Smooth muscle cell (in vitro differentiated cells): ENCODE data around the gene IL4I1. TPM values are rescaled to one million over a fixed set of nuclear protein-coding genes. Genes with fewer than 3 reads are reported as not detected.

Experiments
- DNase-seq: peaks from one replicate; lab custom pipeline; 2025; ENCODE audit not compliant: unreplicated experiment; lab: John Stamatoyannopoulos, UW
- H2AFZ ChIP-seq: fragments of 200-600 bp; sonication (generic); 2 replicates; pipeline ENCODE4 v1.6.0; 2016; ENCODE audit warnings: antibody characterized with exemption, low read depth, mild to moderate bottlenecking
- H3F3A ChIP-seq: fragments of 200-600 bp; sonication (generic); 2 replicates; pipeline ENCODE4 v1.6.0; 2017; ENCODE audit warnings: antibody characterized with exemption, low read depth
- H3K27ac ChIP-seq: fragments of 200-600 bp; sonication (generic); 2 replicates; pipeline ENCODE4 v1.5.1; 2016; ENCODE audit warnings: low read depth, mild to moderate bottlenecking
- H3K27me3 ChIP-seq: fragments of 200-600 bp; sonication (generic); 2 replicates; pipeline ENCODE4 v1.6.1; 2016; ENCODE audit warnings: low read depth, mild to moderate bottlenecking
- H3K36me3 ChIP-seq: fragments of 200-600 bp; sonication (generic); 2 replicates; pipeline ENCODE4 v1.5.1; 2016; ENCODE audit warnings: low read depth
- H3K4me1 ChIP-seq: fragments of 200-600 bp; sonication (generic); 2 replicates; pipeline ENCODE4 v1.5.1; 2016; ENCODE audit warnings: low read depth
- H3K4me2 ChIP-seq: fragments of 200-600 bp; sonication (generic); 2 replicates; pipeline ENCODE4 v1.6.0; 2016; ENCODE audit warnings: mild to moderate bottlenecking
- H3K4me3 ChIP-seq: fragments of 200-600 bp; sonication (generic); 2 replicates; pipeline ENCODE4 v1.5.1; 2016; ENCODE audit warnings: mild to moderate bottlenecking
- H3K79me2 ChIP-seq: fragments of 200-600 bp; sonication (generic); 2 replicates; pipeline ENCODE4 v1.6.0; 2016; ENCODE audit warnings: low read depth, mild to moderate bottlenecking
- H3K9ac ChIP-seq: fragments of 200-600 bp; sonication (generic); 2 replicates; pipeline ENCODE4 v1.6.0; 2016; ENCODE audit warnings: low read depth
- H3K9me3 ChIP-seq: fragments of 200-600 bp; sonication (generic); replicated peaks from 2 replicates; pipeline ENCODE4 v1.5.1; 2016; ENCODE audit warnings: low read depth
- H4K20me1 ChIP-seq: fragments of 200-600 bp; sonication (generic); 2 replicates; pipeline ENCODE4 v1.6.0; 2016; ENCODE audit warnings: low read depth
- CTCF ChIP-seq: fragments of 200-600 bp; sonication (generic); IDR thresholded peaks from 2 replicates; pipeline ENCODE4 v1.5.1; 2017; ENCODE audit warnings: borderline replicate concordance, mild to moderate bottlenecking, antibody characterized with exemption; ENCODE audit not compliant: insufficient read depth, poor library complexity, severe bottlenecking
- WGBS: methylation state at CpG from one replicate; pipeline ENCODE4 v1.1.7; 2016; ENCODE audit warnings: low lambda C conversion rate; 5-methylcytosine and 5-hydroxymethylcytosine counted together
- polyA plus RNA-seq: library from polyadenylated mRNA; unstranded; fragments of >200 nt; fragmentation: Nextera tagmentation; extraction: Ambion mirVana; gene quantifications from 2 replicates; pipeline ENCODE4 v1.2.1, GENCODE V29; 2016
- total RNA-seq: library from RNA; depleted of rRNA; stranded (reverse); fragments of >200 nt; gene quantifications from 2 replicates; pipeline ENCODE4 v1.2.3, GENCODE V29; 2014

Gene IL4I1
- total and polyA plus RNA-seq, 2 experiments from 2014 or later = 1.3 TPM; not detected in 1

GRCh38 chr19:49892716-49893115 lies 4.0 kb downstream of the IL4I1 start:
- no peaks in the 10 kb centered on the region for H3K79me2 ChIP-seq

GRCh38 chr19:49891393-49891792 lies 5.3 kb downstream of the IL4I1 start:
- Histone ChIP-seq H3K4me2 (no peak overlapping the region), H3F3A (no peaks in the 10 kb centered on the region), H3K27ac (no peak overlapping the region), H3K4me3 (no peak overlapping the region), H3K27me3 (no peaks in the 10 kb centered on the region), H3K36me3 (no peaks in the 10 kb centered on the region), H3K79me2 (no peaks in the 10 kb centered on the region), H4K20me1 (no peaks in the 10 kb centered on the region), H3K4me1 (no peaks in the 10 kb centered on the region), H3K9ac (no peak overlapping the region), H2AFZ (no peak overlapping the region), H3K9me3 (no peaks in the 10 kb centered on the region)
- 92% methylated on average over 17 of the region's 17 CpGs for WGBS
- no peak for TF ChIP-seq CTCF
- no peak for DNase-seq

More at GRCh38 chr19:49892716-49893115, 4.0 kb downstream of the IL4I1 start:
- no peaks in the 10 kb centered on the region for H3K9me3 ChIP-seq
- H3K4me3 ChIP-seq = no peak overlapping the region
- H3K36me3 ChIP-seq = no peaks in the 10 kb centered on the region
- H3F3A ChIP-seq = no peaks in the 10 kb centered on the region
- H4K20me1 ChIP-seq = no peaks in the 10 kb centered on the region
- no peak for TF ChIP-seq CTCF
- H3K4me1 ChIP-seq = no peaks in the 10 kb centered on the region
- H2AFZ ChIP-seq = no peak overlapping the region
- H3K9ac ChIP-seq = no peak overlapping the region
- no peak overlapping the region for H3K4me2 ChIP-seq
- 88% methylated on average over 1 of the region's 1 CpG for WGBS
- no peak for DNase-seq
- no peaks in the 10 kb centered on the region for H3K27me3 ChIP-seq
- no peak overlapping the region for H3K27ac ChIP-seq

- H2AFZ ChIP-seq = no peak overlapping the region
Measured at GRCh38 chr19:49890349-49891311, 6.1 kb downstream of the IL4I1 start.

More at GRCh38 chr19:49890349-49891311, 6.1 kb downstream of the IL4I1 start:
- no peaks in the 10 kb centered on the region for H3F3A ChIP-seq
- no peaks in the 10 kb centered on the region for H3K9me3 ChIP-seq
- H3K9ac ChIP-seq = no peak overlapping the region
- TF ChIP-seq CTCF = no peak
- H3K27ac ChIP-seq = no peak overlapping the region
- no peaks in the 10 kb centered on the region for H3K4me1 ChIP-seq
- H3K79me2 ChIP-seq = no peaks in the 10 kb centered on the region
- DNase-seq = peak; percentile 7
- 18% methylated on average over 52 of the region's 69 CpGs for WGBS
- H3K4me3 ChIP-seq = peak overlapping the region; percentile 39
- H3K4me2 ChIP-seq = peak overlapping the region; percentile 77
- no peaks in the 10 kb centered on the region for H4K20me1 ChIP-seq
- H3K27me3 ChIP-seq = no peaks in the 10 kb centered on the region
- H3K36me3 ChIP-seq = no peaks in the 10 kb centered on the region
